Lung microvascular endothelial cell (primary cell): Measurements from ENCODE around the gene INCA1. TPM values are rescaled to one million over a fixed set of nuclear protein-coding genes. Genes with fewer than 3 reads are reported as not detected.

Experiments
- DNase-seq, 2 donors: peaks; one replicate each; pipeline versions ENCODE4 v3.0.0 to v3.0.0-alpha.2; 2010; ENCODE audit warnings: low read depth in 2 of 2
- total RNA-seq: library from RNA; depleted of rRNA; stranded (reverse); fragments of >200 nt; gene quantifications from 2 replicates; pipeline ENCODE4 v1.2.1, GENCODE V29; 2014

The INCA1 gene
- total RNA-seq, 1 donor from 2014 or later: 0.40 TPM

DNA sequence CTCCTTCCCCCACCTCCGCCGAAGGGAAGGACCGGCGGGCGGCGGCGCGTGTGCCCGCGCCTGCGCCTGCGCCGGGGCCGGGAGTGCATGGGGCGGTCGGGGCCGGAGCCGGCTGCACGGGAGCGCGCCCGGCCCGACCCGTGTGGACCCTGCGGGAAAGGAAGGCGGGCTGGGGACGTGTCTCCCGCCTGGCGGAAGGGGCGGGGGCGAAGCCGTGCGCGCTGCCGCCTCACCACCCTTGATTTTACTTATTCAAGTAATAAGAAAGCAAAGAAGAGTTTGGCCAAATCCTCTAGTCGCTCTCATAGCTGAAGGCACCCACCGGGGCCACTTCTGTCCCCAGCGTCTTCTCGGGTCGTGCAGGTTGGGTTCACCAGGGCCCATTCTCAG lies 48.4 kb downstream of the INCA1 start:
- peak; percentile 89 for DNase-seq

DNA sequence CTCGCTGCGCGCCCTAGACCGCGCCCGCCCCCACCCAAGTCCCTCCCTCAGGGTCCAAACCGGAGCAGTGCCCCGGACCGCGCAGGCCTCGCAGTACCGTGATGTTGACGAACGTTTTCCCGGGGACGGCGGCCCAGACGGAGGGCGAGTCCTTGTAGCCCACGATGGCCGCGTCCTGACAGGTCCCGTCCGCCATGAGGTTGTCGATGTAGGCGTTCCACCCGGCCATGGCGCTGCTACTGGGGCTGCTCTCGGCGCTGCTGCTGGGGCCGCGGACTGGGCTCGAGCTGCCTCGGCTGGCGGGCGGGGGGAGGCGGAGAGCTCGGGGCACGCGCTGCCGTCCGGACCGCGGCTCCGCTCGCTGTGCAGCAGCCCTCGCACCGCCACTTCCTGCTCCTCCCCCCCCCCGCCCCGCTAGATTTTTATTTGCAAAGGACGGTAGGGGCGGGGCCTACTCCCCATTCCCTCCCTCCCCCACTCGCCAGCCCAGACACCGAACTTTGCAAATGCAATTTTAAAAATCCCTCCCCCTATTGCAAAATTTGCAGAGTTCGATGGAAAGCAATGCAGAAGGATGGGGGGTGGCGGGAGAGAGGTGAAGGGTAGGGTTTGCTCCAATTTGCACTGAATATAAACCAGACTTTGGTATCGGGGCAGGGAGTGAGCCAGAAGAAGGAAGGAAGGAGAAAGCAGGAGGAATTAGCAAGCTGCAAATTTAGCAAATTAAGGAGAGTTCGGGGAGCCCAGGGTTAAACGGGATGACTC lies 49.0 kb downstream of the INCA1 start, which contains the start of gene PFN1:
TSS of gene PFN1 (minus strand) at position 365 of the 765 bp plus-strand sequence. CDS start at position 229, 136 bp downstream.
- DNase-seq: peak; percentile 90 to 95

- peak; percentile 64 to 66 for DNase-seq
Observed at GRCh38 chr17:4947411-4948165, 49.7 kb downstream of the INCA1 start.

DNA sequence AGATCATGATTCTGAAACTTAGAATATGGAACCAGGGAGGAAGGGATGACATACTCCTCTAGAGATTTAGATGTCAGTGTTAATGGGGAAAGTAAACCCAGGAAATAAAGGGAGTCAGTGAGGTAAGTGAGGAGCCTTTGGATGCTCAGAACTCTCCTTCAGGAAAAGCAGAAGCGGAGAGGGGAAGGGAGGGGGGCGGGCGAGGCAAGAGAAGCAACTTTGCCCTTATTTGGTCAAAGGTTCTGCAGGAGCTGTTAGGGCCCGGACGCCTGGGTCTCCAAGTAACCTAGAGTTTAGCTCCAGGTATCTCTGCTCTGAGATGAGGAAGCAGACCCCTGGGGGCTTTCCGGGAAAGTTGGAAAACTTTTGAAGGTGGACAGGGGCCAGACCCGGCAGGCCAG lies 50.3 kb downstream of the INCA1 start:
- peak in 1 of 2 donors; percentile 33 for DNase-seq

DNA sequence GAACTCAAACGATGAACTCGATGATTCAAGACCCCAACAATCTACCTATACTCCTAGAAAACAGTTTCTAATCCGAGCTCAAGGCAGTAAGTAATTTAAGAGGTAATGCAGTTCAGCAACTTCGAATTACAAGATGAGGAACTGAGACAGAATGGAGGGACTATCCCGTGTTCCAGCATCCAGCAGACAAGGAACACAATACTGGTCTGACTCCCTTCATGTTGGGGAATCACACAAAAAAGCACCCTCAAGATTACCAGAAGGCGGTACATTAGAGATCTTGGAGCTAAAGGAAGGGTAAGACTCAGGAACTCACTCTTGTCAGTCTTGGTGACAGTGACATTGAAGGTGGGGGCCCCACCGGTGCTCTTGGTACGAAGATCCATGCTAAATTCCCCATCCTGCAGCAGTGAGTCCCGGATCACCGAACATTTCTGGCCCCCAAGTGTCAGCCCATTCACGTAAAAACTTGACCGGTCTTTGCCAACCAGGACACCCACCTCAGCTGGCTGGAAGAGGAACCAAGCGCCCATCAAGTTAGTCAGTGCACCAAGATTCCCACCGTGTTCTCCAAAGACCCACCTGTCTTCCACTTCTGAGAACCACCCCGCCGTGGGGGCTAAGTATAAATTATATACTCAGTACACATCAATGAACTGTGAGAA lies 50.9 kb downstream of the INCA1 start:
- DNase-seq: no peak

GRCh38 chr17:4945944-4946280 lies 51.4 kb downstream of the INCA1 start:
- DNase-seq: no peak

- peak; percentile 66 to 90 for DNase-seq
Observed at GRCh38 chr17:4945176-4945943, 52.0 kb downstream of the INCA1 start.

DNA sequence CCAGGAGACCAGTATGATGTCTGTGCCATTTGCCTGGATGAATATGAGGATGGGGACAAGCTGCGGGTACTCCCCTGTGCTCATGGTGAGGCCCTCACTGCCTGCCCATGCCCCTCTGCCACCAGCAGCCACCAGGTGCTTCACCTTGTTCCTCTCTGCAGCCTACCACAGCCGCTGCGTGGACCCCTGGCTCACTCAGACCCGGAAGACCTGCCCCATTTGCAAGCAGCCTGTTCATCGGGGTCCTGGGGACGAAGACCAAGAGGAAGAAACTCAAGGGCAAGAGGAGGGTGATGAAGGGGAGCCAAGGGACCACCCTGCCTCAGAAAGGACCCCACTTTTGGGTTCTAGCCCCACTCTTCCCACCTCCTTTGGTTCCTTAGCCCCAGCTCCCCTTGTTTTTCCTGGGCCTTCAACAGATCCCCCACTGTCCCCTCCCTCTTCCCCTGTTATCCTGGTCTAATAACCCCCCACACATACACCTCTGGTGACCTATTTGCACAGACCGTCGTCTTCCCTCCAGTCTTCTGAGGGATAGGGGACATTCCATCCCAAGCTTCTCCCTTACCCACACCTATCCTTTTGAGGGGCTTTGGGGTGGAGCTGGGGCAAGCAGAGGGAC lies 52.7 kb downstream of the INCA1 start:
- DNase-seq: no peak

DNA sequence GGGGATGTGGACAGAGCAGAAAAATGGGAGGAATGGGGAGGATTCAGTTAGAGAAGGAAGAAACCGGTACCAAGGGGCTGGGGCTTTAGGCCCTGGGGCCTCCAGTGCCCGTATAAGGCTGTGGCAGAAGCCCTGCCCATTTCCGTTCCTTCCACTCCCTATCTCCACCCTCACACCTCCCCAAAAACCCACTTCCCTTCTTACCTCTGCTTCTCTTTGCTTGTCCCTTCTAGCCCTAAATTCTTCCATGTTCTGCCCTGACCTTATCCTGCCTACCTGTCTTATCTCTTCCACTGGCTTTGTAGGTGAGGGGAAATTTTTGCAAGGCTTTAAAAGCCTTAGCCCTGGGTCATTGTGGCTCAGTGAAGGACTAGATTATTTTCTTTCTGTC lies 53.2 kb downstream of the INCA1 start:
- no peak for DNase-seq

- peak in 1 of 2 donors; percentile 10 for DNase-seq
Observed at GRCh38 chr17:4942760-4943508, 54.4 kb downstream of the INCA1 start.

DNA sequence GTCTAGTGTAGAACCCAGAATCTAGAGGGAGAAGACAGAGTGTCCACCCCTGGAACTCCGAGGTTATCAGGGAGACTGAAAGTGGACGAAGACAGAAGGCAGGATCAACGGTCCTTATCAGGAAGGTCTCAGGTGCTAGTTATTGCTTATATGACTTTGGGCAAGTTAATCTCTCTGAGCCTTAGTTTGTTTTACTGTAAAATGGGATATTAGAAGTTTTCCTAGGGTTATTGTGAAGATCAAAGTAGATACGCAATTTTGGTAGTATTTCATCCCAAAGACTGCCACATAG lies 56.1 kb downstream of the INCA1 start:
- no peak for DNase-seq

GRCh38 chr17:4940555-4941318 lies 56.6 kb downstream of the INCA1 start:
- peak; percentile 15 to 35 for DNase-seq

- peak; percentile 100 for DNase-seq
Observed at GRCh38 chr17:4939796-4940554, 57.3 kb downstream of the INCA1 start, which contains the start of the genes RNF167 and SLC25A11. Gene RNF167 (plus strand): TSS chr17:4940268. CDS start chr17:4940910, 642 bp downstream. Gene SLC25A11 (minus strand): TSS chr17:4940046. CDS start chr17:4939910, 136 bp downstream.

GRCh38 chr17:4939546-4939795 lies 57.9 kb downstream of the INCA1 start:
- no peak for DNase-seq

DNA sequence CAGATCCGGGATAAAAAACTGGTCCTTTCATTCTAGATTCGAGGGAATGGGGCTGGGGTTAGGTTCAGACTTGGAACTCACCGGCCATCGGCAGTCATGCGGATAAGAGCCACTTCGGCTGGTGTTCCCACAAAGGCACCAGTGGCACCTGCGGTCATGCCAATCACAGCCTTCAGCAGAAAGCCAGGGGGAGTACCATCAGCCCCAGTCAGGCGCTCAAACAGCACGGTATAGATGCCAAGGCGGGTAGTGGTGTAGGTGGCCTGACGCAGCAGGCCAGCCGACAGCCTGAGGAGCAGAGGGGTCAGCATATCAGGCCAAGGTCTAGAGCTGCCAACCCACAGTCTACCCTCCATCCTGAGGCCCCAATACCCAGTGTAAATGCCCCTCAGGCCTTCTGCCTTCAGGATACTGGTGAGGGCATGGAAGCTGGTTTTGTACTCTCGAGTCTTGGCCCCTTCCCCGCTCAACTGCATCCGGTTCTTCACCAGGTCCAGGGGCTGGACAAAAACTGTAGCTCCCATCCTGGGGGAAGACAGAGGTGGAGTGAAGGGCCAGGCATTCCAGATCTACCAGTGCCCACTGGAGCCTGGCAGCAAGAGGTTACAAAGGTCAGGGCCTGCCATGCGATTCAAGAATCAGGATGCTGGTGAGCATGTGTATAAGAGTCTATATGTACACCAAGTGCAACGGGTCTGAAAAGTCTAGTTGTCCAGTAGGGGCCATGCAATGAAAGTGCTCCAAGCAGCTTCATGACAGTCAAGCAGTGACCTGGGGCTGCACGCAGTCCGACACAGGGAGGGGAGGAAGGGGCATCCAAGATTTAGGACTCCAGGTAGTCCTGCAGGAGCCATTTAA lies 58.4 kb downstream of the INCA1 start:
- peak; percentile 14 to 23 for DNase-seq
